GM21515 (cell line): ENCODE measurements around the gene TBC1D16.

ENCODE experiments used
- ATAC-seq: cut with Tn5 transposase; IDR thresholded peaks from one replicate; pipeline ENCODE4 v1.9.1; 2021; ENCODE audit not compliant: unreplicated experiment

TBC1D16 gene

DNA sequence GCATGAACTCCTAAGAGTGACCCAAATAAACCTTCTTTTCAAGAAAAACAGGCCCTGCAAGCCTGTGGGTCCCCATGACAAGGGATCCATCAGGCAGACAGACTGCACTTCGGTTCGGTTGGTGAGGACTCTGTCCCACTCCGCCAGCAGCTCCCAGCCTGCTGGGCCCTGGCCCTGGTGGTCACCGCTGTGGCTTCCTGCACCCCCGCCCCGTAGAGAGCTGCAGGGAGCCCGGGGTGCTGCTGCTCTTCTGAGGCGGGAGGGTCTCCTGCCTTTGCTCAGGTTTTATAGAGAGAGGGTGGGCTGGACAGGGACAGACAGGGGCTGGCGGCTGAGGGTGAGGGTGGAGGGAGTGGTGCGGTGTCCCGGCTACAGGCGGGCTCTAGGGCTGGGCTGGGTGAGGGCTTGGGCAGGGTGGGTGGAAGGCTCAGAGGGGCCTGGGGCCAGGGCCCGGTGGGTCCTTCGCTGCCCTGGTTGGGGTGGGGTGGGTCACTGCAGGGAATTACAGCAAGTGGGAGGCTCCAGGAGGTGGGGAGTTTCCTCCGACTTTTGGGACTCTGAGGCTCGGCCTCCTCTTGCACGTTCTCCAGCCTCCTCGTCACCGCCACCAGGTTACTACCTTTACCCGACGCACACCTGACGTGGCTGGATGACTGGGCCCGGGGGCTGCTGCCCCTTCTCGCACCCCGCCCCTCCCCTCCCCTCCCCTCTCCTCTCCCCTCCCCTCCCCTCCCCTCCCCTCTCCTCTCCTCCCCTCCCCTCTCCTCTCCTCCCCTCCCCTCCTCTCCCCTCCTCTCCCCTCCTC is 106.2 kb downstream of the TBC1D16 start:
- ATAC-seq, result no peak

DNA sequence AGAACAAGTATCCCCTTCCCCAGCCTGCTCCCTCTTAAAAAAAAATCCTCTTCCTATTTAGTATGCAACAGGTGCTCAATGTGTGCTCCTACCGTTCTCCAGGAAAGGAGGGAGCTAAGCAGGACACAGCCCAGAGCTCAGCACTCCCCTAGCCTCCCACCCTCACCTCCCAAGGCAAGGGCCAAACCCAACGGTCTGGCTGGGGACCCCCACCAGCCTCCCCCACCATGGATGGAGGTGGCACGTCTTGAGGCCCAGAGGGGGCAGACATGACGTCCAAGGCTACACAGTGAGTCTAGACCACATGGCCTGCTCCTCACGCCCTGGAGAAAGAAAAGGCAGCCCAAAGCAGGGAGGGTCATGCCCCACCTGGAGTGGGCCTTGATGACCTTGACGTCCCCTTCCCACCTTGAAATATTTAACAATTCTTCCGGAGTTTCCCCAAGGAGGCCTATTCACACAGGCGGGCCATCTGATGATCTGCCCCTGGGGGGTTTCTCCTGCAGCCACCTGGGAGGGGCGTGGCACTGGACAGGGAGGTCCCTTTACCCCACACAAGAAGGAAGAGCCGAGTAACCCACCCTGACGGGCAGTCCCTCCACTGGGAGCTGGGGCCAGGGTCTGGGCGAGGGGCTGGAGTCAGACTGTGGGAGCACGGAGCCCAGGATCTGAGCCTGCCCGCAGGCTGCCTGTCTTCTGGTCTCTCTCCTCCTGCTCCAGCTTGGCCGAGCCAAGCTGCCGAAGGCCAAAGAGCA is 107.0 kb downstream of the TBC1D16 start:
- no peak for ATAC-seq

DNA sequence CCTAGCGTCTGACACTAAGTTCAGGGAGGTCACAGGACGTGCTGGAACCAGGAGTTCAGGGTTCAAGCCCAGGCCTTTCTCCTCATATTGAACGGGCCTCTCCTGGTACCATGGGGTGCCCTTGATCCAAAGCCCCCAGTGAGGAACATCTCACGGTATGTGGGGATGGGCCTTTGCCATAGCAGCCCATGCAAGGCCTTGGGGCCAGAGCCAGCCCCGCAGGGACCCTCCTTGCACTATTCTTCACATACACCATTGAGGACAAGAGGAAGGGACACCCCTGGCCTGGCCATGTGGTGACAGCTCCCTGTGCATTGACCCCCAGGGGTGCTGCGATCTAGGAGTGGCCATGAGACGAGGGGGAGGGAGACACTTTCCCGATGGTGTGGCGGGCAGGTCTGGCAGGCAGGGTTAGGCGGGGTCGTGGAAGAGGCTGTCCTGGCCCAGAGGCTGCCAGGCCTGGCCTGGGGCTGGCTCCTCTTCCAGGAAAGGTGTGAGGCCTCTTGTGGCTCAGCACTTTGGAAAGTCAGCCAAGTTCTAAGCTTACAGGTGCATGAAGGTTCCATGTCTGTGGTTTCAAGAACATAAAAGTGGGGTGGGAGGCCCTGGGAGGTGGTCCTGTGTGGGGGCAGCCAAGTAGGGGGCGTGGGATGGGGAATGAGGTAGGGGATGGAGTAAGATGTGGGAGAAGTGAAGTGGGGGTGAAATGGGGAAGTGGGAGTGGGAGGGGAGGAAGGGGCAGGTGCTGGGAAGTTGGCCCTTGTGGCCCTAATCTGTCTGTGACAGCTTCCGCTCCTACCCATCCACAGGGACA is 107.8 kb downstream of the TBC1D16 start:
- no peak for ATAC-seq

DNA sequence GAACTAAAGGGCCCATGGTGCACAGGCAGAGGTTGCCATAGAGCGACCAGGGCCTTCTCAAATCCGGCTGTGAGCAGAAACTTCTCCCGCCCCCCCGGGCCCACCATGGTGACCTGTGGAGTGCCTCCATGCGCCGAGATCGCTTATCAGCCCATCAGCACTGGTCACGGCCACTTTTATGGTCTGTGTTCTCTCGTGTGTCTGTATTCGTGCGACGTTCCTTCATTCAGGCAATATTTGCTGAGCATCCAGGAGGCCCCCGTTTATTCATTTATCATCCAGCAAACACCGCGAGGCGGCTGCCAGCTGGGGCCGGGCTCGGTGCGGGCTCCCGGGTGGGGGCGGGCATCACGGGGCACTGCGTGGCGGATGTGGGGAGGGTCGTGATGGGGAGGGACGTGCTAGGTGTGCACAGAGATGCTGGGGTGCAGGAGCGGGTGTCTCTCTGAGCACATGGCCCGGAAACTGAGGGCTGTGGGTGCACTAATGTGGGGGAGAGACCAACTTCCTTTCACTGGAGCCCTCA is 108.5 kb downstream of the TBC1D16 start:
- ATAC-seq, result no peak

DNA sequence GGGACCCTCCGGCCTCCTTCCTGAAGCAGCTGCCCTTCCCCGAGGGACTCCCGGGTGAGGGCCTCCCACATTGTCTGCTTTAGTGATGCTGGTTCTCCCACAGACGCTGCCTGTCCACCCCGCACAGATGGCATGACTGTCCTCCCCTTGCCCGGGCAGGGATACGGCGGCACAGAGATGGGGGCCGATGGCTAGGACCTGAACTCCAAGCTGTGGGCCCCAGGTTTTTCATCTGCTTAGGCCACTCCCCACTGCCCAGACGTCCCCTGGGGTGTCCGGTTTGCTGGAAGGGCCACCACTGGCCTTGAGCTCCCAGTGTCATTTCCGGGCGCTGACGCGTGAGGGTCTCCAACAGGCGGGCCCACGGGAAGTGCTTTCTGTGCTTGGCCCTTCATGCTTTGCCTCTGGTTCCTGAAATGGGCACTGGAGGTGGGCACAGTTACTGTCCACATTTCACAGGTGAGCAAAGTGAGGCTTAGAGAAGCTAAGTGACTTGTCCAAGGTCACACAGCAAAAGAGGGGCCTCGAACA is 109.0 kb downstream of the TBC1D16 start:
- ATAC-seq, result no peak

DNA sequence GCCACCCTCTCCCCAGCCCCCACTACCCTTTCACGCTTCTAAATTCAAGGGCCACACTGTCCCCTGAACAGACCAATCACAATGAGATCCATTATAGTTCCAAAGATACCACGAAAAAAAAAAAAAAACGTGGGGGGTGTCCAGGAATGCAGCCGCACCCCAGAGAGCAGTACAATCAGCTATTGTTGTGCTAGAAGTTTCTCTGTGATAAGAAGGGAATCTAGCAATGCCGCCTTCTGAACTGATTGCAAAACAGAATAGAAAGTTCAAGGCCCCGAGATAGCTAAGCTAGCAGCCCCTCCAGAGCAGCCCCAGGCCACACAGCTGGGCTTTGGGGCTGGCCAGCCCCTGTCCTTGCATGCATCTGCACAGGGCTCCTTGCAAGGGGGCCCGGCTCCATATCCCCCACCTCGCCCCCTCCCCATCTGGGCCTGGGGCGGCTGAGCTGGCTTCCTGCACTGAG is 109.5 kb downstream of the TBC1D16 start:
- ATAC-seq, result no peak

DNA sequence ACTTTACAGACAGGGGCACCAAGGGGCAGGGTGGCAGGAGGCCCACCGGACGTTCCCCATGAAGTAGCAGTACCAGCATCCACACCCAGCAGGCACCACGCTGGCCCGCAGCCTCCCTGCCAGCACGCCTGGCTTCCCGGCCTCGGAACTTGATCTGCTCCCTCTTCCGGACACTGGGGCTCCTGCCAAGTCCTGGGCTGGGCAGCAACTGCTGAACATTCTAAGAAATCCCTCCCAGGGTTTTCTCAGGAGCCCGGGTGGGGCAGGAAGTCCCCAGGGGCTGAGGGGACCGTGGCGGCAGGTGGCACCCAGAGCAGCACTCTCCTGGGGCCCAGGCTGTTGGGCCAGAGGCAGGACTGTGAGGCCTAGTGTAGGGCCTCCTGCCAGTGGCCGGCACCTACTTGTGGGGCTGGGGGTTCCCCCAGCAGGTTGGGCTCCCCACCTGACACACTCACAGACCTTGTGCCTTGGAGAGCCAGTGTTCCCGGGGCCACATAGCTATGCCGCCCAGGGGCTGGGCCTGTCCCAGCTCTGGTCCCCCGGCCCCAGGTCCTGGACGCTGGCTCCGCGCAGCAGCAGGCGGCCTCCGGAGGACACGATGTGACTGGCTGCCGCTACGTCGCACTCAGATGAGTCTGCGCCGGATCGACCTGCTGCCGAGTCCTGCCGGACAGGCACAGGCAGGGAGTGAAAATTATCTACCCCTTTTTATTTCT is 110.3 kb downstream of the TBC1D16 start:
- ATAC-seq, result no peak

DNA sequence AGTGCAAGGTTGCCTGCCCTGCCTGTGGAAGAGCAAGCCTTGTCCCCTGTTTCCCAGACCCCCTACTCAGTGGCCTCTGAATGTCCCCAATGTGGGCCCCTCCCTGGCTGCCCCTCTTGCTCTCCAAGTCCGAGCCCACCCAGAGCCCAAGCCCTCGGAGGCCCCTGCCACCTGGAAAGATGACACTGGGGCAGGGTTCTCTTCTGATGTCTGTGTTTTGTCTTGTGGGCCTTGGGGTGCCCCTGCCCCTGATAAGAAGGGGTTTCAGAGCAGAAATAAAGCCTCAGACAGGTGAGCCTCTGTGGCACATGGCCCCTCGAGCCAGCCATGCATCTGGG is 111.1 kb downstream of the TBC1D16 start:
- no peak for ATAC-seq

DNA sequence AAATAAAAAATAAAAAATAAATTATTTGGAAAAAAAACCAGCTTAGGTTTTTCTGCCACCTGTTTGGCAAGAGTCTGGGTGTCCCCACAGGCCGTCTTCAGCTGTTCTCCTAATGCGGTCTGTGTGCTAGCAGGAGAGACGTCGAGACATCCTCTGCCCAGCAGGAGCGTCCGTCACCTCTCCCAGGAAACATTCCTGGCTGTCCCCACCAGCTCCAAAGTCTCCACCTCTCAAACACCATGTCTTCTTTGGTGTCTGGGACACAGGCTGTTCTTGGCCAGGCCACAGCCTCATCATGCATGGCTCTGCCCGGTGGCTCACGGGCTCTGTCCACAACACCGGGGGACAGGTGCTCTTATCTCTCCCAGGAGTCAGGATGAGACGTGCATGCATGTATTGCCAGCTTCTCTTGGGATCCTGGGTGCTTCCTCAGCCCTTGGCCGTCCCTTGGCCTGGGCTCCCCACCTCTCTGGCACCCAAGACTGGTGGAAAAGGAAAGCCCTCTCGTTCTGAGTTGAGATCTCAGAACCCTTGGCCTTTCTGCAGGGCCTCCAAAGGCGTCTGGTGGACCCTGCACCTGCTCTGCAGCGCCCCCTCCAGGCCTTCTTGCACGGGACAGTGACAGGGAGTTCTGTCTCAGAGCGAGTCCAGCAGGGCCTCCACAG is 111.6 kb downstream of the TBC1D16 start:
- no peak for ATAC-seq

DNA sequence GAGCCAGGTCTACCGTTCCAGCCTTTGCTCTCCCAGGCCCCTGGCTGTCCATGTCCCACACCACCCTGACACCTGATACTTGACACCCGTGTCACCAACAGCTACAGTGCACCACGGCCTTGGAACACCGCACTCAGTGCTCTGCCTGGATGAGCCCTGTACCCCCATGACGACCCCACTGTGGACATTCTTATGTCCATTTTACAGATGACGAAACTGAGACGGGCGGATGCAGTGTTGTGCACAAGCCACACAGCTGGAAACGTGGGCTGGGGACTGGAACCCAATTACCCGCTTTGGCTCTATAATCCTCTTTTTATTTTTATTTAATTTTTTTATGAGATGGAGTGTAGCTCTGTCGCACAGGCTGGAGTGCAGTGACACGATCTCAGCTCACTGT is 112.9 kb downstream of the TBC1D16 start:
- ATAC-seq, result no peak

DNA sequence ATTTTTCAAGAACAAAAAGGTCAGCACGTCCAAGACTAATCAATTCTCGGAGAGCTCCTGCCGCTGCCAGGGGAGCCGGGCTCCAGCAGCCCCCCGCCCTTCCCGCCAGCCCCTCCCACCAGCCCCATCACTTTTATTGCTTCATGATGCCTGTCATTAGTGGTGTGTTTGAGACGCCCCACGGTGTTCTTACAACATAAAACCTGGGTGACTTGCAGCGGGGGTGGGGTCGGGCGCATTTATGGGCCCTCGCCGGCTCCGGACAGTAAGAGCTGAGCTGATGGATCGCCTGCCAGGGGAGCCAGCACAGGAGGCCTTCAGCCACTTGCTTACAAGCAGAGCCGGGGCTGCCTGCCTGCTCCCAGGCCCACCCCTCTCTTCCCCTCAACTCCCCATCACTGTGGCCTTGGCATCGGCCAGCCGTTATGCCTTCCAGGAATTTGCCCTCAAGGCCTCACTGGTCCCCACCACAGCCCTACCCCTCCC is 113.5 kb downstream of the TBC1D16 start:
- no peak for ATAC-seq

DNA sequence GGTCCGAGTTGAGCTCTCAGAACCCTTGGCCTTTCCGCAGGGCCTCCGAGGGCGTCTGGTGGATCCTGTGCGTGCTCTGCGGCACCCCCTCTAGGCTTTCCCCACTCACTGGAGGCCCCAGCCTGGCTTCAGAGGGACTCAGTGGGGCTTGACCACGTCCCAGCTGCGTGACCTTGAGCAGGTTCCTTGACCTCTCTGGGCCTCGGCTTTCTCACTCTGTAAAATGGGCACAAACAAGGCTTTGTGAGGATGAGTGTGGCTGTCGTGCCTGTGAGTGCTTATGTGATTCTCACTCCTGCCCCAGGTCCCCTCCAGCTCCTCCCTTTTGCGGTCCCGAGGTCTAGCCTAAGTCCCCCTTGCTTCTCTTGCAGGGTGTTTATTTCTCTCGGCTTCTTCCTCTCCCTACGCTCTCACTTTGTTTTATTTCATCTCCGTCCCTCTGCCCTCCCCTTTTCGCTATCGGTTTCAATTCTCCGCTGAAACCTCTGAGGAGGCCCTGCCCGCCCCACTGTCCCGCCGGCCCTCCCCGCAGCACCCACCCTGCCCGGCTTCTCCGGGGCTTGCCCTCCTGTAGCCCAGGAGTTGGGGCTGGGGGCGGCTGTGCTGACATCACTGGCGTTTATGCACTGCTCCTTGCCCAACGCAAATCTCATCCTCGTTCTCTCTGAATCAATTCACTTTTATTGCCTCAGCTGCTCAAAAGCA is 114.1 kb downstream of the TBC1D16 start:
- no peak for ATAC-seq

DNA sequence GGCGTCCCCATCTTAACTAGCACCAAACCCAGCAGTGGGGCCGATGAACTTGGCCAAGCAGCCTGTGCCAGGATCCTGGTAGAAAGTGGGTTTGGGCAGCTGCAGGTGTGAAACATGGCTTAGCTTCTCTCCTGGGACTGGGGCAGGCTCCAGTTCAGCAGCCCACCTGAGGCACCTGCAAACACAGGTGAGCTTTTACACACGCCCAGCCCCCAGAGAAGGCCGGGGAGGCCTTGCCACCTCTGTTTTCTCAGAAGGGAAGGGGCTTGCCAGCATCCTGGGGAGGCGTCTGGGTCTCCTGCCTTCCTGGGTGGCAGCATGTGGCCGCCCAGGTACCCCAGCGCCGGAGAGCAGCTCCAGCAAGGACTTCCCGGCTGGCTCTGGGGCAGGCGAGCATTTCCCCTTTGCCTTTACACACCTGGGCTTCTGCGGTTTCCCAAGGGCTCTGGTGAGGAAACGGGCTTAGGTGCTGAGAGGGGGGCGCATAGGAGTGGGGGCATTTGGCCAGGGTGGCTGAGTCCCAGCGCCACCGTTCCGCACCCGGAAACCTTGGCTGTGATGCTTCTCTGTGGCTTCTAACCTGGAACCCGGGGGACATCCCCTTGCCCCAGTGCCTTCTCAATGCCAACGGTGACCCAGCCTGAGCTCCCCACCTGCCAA is 114.8 kb downstream of the TBC1D16 start:
- no peak for ATAC-seq

DNA sequence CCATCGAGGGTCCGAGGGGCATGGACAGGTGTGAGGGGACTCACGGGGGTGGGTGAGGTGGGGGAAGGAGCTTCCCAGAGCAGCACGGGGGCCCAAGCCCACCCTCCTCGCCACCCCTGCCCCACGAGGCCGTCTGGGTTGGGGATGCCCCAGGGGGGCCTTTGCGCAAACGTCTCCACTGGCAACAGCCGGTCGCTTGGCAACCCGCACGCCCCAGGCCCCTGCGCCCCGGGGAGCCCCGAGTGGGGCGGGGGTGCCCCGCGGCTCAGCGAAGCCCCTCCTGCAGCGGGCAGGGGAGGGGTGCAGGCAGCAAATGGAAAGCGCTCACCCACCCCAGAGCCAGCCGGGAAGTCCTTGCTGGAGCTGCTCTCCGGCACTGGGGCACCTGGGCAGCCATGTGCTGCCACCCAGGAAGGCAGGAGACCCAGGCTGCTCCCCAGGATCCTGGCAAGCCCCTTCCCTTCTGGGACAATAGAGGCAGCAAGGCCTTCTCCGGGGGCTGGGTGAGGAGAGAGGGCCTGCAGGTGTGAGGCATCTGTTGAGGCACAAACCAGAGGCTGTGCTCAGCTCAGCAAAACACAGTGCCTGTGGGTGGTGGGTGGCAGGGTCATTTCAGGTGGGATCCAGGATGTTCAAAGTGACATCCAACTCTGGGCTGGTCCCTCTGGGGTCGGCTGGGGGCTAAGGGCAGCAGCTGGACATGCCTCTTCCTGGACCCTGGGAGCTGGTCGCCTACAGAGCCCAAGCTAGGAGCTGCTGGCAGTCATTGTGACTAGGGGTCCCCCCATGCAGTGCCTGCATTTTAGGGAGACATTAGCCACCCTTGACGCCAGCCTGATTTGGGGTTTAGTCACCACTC is 115.6 kb downstream of the TBC1D16 start:
- no peak for ATAC-seq

DNA sequence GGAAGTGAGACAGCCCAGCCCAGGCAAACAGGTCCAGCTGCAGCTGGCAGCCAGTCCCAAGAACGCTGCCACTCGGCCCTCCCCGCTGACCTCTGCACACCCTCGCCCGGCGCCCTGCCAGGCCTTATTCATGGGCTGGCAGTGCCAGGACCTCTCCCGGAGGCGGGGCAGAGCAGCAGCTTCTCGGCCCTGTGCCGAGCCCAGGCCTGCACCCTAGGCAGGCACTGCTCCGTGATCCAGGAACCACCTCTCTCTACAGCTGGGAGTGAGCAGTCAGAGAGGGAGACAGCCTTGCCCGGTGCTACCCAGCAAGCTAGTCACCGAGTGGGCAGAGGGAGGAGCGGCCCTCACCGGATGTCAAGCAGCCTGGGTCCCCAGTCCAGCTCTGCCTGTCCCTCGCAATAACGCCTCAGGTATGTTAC is 116.5 kb downstream of the TBC1D16 start:
- ATAC-seq, result no peak

DNA sequence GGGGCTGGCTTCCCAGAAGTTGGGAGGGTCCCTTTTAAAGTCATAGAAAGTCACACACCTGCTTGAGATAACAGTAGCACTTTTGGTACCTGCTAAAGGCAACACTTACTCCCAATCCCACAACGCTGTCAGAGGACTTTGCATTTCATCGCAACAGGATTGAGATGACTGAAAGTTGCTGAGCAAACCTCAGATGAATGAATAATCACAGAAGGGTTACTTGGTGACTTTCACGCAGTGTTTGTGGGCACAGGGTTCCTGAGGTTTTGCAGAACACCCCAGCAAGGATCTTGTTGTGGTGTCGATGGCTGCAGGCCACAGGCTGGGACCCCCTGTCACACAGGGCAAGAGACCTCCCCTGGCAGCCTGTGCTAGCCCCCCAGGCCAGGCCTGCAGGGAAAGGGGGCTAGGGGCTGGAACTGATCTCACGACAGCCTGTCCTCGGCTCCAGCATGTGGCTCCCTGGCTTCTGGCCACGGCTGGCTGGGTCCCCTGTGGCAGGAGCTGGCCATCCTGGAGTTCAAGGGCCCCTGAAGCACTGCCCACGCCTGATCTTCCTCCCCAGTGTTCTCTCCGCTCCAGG is 117.0 kb downstream of the TBC1D16 start:
- no peak for ATAC-seq

DNA sequence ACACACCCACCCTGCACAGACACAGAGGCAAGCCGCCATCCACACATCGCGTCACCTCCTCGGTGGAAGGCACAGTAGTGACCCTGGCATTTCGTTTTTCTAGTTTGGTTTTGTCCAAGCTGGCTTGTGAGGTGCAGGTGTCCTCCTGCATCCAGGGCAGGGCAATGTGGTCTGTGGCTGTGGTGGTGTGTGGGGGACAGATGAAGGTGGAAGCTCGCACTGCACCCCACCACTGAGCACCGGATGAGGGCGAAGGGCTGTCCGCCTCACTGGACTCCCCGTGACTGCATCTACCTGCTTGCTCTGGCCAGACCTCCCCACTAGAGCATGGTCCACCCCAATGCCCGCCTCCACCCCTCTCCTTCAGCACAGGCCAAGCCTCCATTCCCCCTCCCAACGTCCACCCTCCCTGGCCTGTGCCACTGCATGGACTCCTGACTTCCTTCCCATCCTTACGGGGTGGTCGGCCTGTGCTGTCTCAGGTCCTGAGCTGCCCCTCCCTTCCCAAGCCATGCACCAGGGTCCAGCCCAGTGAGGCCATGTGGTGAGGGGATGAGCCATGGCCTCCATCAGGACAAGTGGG is 117.7 kb downstream of the TBC1D16 start:
- no peak for ATAC-seq
